Activated CD4-positive, alpha-beta T cell treated with anti-CD3 and anti-CD28 coated beads for 36 hours (primary cell): Measurements from ENCODE around the gene HOXA4. TPM values are rescaled to one million over a fixed set of nuclear protein-coding genes. Genes with fewer than 3 reads are reported as not detected.

Experiments
- ATAC-seq: fragments of 200-7000 bp; cut with Tn5 transposase; one replicate; pipeline ENCODE4 v1.10.0; 2021; ENCODE audit warnings: mild to moderate bottlenecking, moderate library complexity
- CTCF ChIA-PET: fragments of 350-600 bp; sonication (Branson Sonifier 250); formaldehyde crosslinking; loops from one replicate; lab custom pipeline; 2021; ENCODE audit warnings: antibody characterized with exemption; lab: Charles Lee
- POLR2A ChIA-PET: fragments of 350-600 bp; sonication (Branson Sonifier 250); formaldehyde crosslinking; loops from one replicate; lab custom pipeline; 2021; ENCODE audit warnings: antibody characterized with exemption, inconsistent platforms; lab: Charles Lee
- DNase-seq: peaks from one replicate; pipeline ENCODE4 v3.0.0-alpha.2; 2020
- H3K27ac Mint-ChIP-seq: one replicate; pipeline ENCODE4 v1.8.0; 2021; ENCODE audit warnings: mixed read lengths
- H3K27me3 Mint-ChIP-seq: one replicate; pipeline ENCODE4 v1.8.0; 2021; ENCODE audit warnings: mixed read lengths
- H3K36me3 Mint-ChIP-seq: one replicate; pipeline ENCODE4 v1.8.0; 2021; ENCODE audit warnings: low read depth, mixed read lengths
- H3K4me1 Mint-ChIP-seq: one replicate; pipeline ENCODE4 v1.8.0; 2021; ENCODE audit warnings: mixed read lengths
- H3K4me3 Mint-ChIP-seq: one replicate; pipeline ENCODE4 v1.8.0; 2021; ENCODE audit warnings: mild to moderate bottlenecking, moderate library complexity, mixed read lengths
- H3K9me3 Mint-ChIP-seq: one replicate; pipeline ENCODE4 v1.8.0; 2021; ENCODE audit warnings: low read depth, mixed read lengths
- intact Hi-C, 2 experiments: fragments of 100-400 bp; cut with DNase I in 1 of 2; cut with micrococcal nuclease in 1 of 2; formaldehyde crosslinking; loops; one replicate each; pipeline versions ENCODE4 v1.14.2 to v1.15.1; 2022 to 2024; cut with DNase I, micrococcal nuclease
- total RNA-seq, 2 experiments: library from RNA; stranded (reverse); gene quantifications; one replicate each; pipeline ENCODE4 v1.2.3, GENCODE V29; 2021

The HOXA4 gene
- total RNA-seq, 2 experiments from 2014 or later, result 0.25 TPM; not detected in 1

DNA sequence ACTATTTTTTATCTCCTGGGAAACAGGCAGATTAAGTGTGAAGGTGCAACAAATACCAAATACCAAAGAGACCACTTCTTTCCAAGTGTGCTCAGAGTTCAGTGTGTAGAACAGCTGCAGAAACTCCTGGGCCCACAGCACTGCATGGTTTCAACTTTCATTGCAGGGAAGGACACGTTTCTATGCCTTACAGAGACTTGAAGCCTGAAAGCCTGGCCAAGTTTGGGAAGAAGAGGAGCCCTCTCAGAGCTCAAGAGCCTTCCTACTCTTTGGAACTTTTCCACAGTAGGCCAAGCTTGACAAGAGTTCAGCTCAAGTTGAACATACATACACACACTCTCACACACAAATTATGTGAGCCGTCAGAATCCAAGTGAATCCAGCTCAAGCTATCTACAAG lies 2.5 kb downstream of the HOXA4 start:
- ATAC-seq (no peak), DNase-seq (no peak)
- Mint-ChIP-seq H3K27ac (no peak overlapping the region), H3K36me3 (no peaks in the 10 kb centered on the region), H3K4me1 (no peaks in the 10 kb centered on the region), H3K9me3 (no peaks in the 10 kb centered on the region), H3K4me3 (no peak overlapping the region), H3K27me3 (peaks cover 35% of the 10 kb centered on the region)
- ChIA-PET POLR2A (no interaction called here), CTCF (interaction anchor here (0.5 to 1.2 kb wide), 3 partner anchors 22 to 67 kb away, joined by 3 to 4 read pairs (median 4); no protein-coding TSS in a partner anchor)
- intact Hi-C loops, result no loop called here

DNA sequence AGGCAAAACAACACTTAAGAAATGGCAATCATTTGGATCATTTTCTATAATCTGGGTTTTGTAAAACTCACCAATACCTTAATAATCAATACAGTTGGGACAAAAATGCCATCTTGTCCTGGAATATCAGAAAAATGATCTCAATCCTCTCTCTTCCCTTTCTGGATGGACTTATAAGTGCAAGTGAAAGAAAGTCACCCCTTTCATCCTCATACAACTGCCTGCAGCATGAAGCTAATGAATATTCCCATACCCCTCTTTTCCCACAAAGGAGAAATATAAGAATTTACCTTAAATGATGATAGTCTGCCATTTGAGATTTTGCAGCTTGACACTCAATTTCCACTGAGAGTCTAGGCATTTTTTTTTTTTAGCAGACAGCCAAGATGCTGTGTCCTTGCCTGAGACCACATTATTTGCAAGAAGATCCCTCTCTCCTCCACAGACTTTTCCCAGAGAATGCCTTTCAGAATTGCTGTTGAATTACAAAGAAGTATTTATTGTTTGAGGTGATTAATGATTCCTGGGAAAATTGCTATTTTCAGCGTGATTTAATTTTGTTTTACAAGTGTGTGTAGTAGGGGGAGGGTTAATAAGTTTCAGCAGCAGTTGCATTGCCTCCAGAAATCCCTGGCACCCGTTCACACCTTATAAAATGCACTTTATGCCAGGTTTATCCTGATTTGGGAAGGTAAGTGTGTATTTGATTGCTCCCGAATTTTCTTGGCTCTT lies 3.8 kb downstream of the HOXA4 start:
- ATAC-seq (no peak), DNase-seq (no peak)
- H3K4me3 Mint-ChIP-seq, result no peak overlapping the region
- intact Hi-C loops, result no loop called here
- H3K27ac Mint-ChIP-seq, result no peak overlapping the region
- CTCF ChIA-PET, result interaction anchor here (0.6 kb wide), 1 partner anchor 8 kb away, joined by 4 read pairs; no protein-coding TSS in a partner anchor
- H3K9me3 Mint-ChIP-seq, result no peaks in the 10 kb centered on the region
- POLR2A ChIA-PET, result no interaction called here
- H3K27me3 Mint-ChIP-seq, result peaks cover 32% of the 10 kb centered on the region
- no peaks in the 10 kb centered on the region for H3K36me3 Mint-ChIP-seq
- no peaks in the 10 kb centered on the region for H3K4me1 Mint-ChIP-seq

GRCh38 chr7:27125986-27126394 lies 4.6 kb downstream of the HOXA4 start:
- H3K27me3 Mint-ChIP-seq, result peaks cover 29% of the 10 kb centered on the region
- H3K9me3 Mint-ChIP-seq, result no peaks in the 10 kb centered on the region

GRCh38 chr7:27124902-27125689 lies 5.5 kb downstream of the HOXA4 start:
- DNase-seq, result no peak
- no peak overlapping the region for H3K4me3 Mint-ChIP-seq
- no peaks in the 10 kb centered on the region for H3K36me3 Mint-ChIP-seq
- ChIA-PET POLR2A (no interaction called here), CTCF (interaction anchor here (0.9 kb wide), 1 partner anchor 60 kb away, joined by 3 read pairs; the partner anchor contains the start of gene HOXA11)
- H3K9me3 Mint-ChIP-seq, result no peaks in the 10 kb centered on the region
- no peak for ATAC-seq
- intact Hi-C loops, result no loop called here
- no peaks in the 10 kb centered on the region for H3K4me1 Mint-ChIP-seq
- H3K27me3 Mint-ChIP-seq, result peaks cover 29% of the 10 kb centered on the region
- H3K27ac Mint-ChIP-seq, result no peak overlapping the region

More at GRCh38 chr7:27125986-27126394, 4.6 kb downstream of the HOXA4 start:
- Mint-ChIP-seq H3K27ac (no peak overlapping the region), H3K4me3 (no peak overlapping the region), H3K4me1 (no peaks in the 10 kb centered on the region), H3K36me3 (no peaks in the 10 kb centered on the region)
- no peak for DNase-seq
- no peak for ATAC-seq
- POLR2A ChIA-PET, result no interaction called here
- CTCF ChIA-PET, result no interaction called here
- intact Hi-C loops, result no loop called here

DNA sequence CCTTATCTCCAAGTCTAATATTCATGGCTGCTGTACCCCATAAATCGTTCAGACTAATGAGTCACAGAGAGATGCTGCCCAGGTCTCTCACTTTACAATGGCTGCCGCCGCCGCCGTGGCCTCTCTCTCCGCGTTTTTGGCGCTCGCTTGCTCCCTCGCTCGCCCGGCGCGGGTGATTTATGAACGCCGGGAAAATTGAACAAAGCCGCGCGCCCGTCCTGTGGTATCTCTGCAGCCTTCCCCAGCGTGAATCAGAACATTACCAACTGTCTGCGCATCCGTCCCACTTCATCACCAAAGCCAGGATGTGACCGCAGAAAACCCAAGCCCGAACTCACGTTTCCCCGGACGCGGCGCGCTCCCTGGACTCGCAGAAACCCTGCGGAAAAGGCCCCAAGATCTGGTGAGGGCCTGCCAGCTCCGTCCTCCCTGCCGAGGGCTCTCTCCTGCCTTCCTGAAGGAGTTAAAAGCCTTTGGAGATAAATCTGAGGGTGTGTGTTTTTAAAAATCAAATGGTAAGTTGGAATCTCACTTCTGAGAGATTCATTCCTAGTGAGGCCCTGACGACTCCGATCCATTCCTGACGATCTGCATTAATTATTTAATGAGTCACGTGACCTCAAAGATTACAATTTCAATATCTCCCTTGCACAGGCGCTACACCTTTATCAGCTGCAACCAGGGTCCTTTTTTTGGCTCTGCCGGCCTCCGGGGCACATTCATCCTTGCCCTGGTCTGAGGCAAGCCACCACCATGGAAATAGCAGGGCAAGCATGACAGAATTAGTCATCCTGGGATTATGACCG lies 6.3 kb downstream of the HOXA4 start:
- ChIA-PET POLR2A (no interaction called here), CTCF (interaction anchor here (0.9 kb wide), 1 partner anchor 61 kb away, joined by 3 read pairs; the partner anchor contains the start of gene HOXA11)
- no peak overlapping the region for H3K27ac Mint-ChIP-seq
- no peak for DNase-seq
- no peak for ATAC-seq
- intact Hi-C loops, result no loop called here
- no peaks in the 10 kb centered on the region for H3K36me3 Mint-ChIP-seq
- H3K27me3 Mint-ChIP-seq, result peaks cover 29% of the 10 kb centered on the region
- no peaks in the 10 kb centered on the region for H3K4me1 Mint-ChIP-seq
- H3K9me3 Mint-ChIP-seq, result no peaks in the 10 kb centered on the region
- H3K4me3 Mint-ChIP-seq, result no peak overlapping the region

DNA sequence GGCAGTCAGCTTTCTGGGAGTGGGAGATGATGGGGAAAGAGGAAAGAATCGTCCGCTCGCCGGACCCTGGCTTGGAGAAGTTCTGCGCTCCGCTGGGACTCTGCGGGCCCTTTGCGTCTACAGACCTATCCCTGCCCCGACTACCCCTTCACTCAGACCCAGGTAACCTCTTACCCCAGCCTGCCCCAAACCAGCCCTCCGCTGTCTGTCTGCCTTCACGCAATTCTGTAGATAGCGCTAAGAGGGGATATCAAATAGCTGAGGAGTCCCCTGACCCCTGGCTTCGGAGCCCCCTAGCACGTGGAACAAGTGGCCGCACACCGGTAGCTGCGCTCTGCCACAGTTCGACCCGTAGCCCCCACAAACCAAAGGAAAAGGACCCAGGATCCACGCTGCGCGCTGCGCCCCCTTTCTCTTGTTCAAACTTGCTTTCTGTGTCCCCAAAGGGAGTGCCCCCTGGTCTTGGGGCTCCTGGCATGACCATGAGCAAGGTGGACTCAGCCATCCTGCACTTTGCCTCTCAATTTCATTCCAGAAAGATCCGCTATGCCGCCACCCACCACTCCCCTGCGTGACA lies 7.0 kb downstream of the HOXA4 start:
- no peaks in the 10 kb centered on the region for H3K9me3 Mint-ChIP-seq
- H3K4me3 Mint-ChIP-seq, result no peak overlapping the region
- ChIA-PET POLR2A (no interaction called here), CTCF (no interaction called here)
- DNase-seq (no peak), ATAC-seq (no peak)
- H3K4me1 Mint-ChIP-seq, result no peaks in the 10 kb centered on the region
- peaks cover 24% of the 10 kb centered on the region for H3K27me3 Mint-ChIP-seq
- intact Hi-C loops, result no loop called here
- H3K36me3 Mint-ChIP-seq, result no peaks in the 10 kb centered on the region
- no peak overlapping the region for H3K27ac Mint-ChIP-seq

DNA sequence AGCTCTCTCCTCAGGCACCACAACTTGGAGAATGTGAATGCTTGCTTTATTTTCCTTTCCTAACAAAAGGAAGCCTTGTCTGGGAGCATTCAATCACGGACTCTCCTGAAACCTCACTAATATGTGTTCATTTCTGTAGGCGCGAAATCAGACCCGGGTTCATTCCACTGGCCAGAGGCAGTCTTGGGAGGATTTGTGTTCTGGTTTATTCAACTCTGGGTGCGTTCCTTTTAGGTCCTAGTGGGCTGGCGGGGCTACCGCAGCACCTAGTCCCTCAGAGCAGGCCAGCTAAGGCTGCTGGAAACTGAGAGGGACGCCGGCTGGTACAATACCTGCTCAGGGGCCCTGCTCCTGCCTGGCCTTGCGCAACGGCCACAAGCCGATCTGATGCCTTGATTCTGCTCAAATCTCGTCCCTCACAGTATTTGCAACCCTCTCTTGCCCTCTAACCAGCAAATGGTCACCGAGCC lies 7.5 kb downstream of the HOXA4 start:
- intact Hi-C loops, result no loop called here
- ATAC-seq, result no peak
- ChIA-PET CTCF (no interaction called here), POLR2A (no interaction called here)
- Mint-ChIP-seq H3K4me1 (no peaks in the 10 kb centered on the region), H3K27me3 (peaks cover 23% of the 10 kb centered on the region), H3K36me3 (no peaks in the 10 kb centered on the region), H3K4me3 (no peak overlapping the region), H3K9me3 (no peaks in the 10 kb centered on the region), H3K27ac (no peak overlapping the region)
- DNase-seq, result no peak

DNA sequence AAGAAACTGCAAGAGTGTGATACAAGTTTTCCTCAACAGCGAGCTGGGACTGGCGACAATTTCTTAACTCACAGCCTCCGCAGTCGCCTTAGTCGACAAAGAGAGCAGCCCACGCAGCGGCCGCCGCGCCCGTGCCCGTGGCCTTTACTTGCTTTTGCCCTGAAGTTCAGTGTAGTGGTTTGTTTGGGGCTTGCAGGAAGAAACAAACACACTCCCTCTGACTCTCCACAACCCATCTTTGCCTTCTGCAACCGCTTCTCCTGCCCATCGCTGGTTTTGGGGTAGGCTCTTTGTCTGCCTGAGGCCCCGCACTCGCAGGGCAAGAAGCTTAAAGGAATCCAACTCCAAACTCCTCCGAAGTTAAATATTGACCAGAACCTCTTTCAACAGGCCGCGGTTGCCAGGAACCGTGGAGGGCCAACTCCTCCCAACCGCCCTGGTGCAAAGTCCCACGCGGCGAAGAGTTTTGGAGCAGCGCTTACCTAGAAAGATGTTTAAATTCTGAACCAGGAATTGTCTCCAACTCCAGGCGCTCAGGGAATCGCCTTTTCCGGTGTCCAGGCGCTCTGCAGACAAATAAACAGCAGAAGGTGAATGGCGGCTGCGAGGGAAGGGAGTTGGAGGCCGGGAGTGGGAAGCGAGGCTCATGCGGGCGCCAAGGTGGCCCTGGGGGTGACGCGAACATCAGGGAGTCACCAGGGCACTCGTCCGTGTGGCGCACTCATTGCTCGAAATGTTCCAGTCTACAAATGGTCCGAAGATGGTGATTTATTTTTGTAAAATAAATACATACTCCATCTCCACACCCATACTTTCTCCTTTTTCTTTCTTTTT lies 8.3 kb downstream of the HOXA4 start:
- intact Hi-C loops, result no loop called here
- CTCF ChIA-PET, result no interaction called here
- DNase-seq (no peak), ATAC-seq (no peak)
- no peaks in the 10 kb centered on the region for H3K4me1 Mint-ChIP-seq
- H3K27ac Mint-ChIP-seq, result no peak overlapping the region
- POLR2A ChIA-PET, result no interaction called here
- no peaks in the 10 kb centered on the region for H3K9me3 Mint-ChIP-seq
- H3K27me3 Mint-ChIP-seq, result peaks cover 23% of the 10 kb centered on the region
- H3K4me3 Mint-ChIP-seq, result no peak overlapping the region
- H3K36me3 Mint-ChIP-seq, result no peaks in the 10 kb centered on the region

- Mint-ChIP-seq H3K4me1 (no peaks in the 10 kb centered on the region), H3K4me3 (no peak overlapping the region), H3K27me3 (peaks cover 20% of the 10 kb centered on the region), H3K9me3 (no peaks in the 10 kb centered on the region), H3K27ac (no peak overlapping the region), H3K36me3 (no peaks in the 10 kb centered on the region)
- ChIA-PET POLR2A (no interaction called here), CTCF (no interaction called here)
- ATAC-seq (no peak), DNase-seq (no peak)
- intact Hi-C loops, result no loop called here
Measured at GRCh38 chr7:27121684-27122076, 8.9 kb downstream of the HOXA4 start.

DNA sequence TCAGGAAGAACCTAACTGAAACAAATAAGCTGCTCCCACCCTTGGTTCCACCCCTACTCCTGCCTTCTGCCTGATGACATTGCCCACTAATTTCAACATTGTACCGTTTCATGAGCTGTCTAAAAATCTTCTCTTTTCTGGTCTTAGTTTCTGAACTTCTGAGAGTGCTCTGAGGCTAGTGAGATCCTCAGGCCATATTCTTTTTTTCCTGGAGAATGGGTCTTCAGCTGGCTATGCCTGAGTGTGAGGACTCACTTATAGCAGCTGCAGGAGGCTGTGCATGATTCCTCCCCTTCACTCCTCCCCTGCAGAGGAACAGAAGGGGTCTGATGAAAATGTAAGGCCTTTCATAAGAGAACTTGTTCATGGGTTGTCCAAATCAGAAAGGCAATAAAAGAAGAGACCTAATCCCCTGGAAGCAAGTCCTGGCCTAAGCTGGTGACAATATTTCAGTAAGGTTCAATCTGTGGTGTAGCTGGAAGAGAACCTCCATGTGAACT lies 11.1 kb downstream of the HOXA4 start:
- DNase-seq (no peak), ATAC-seq (no peak)
- H3K9me3 Mint-ChIP-seq, result no peaks in the 10 kb centered on the region
- ChIA-PET CTCF (interaction anchor here (0.7 kb wide), 1 partner anchor 22 kb away, joined by 3 read pairs; no protein-coding TSS in a partner anchor), POLR2A (no interaction called here)
- intact Hi-C loops, result no loop called here
- H3K4me1 Mint-ChIP-seq, result no peaks in the 10 kb centered on the region
- H3K27ac Mint-ChIP-seq, result no peak overlapping the region
- peaks cover 6% of the 10 kb centered on the region for H3K27me3 Mint-ChIP-seq
- no peak overlapping the region for H3K4me3 Mint-ChIP-seq
- H3K36me3 Mint-ChIP-seq, result no peaks in the 10 kb centered on the region
